Measurements from ENCODE around the gene USP34. TPM values are rescaled to one million over a fixed set of nuclear protein-coding genes. Genes with fewer than 3 reads are reported as not detected.
A peak's percentile ranks its signal among the peaks of the same experiment; 100 is the strongest.
"Not testable (repeated sequence)": the region's sequence is repeated elsewhere in the genome, so short reads cannot be mapped to it uniquely, and the experiment has no call there.

Gene USP34
- total and polyA plus RNA-seq, 9 of the 15 experiments (the other 6 are each of a cell fraction or from before 2014, with no cell fraction given): 19.8 to 108 (median 67.8) TPM

- TF ChIP-seq ZNF696 (CRISPR knock-in tag; conservative IDR thresholded peaks at IDR 0.05): no peak
- TF ChIP-seq HBP1 (CRISPR knock-in tag; IDR thresholded peaks at IDR 0.05): no peak
- TF ChIP-seq CBX2 (IDR thresholded peaks at IDR 0.05; ENCODE audit: insufficient read depth, low read length, poor library complexity, severe bottlenecking): no peak
- peak; percentile 31; the same call in 1 of the 2 replicates for TF ChIP-seq FOSL1 (tag; conservative IDR thresholded peaks at IDR 0.05)
- no peak for TF ChIP-seq RBFOX2 (IDR thresholded peaks at IDR 0.05; ENCODE audit: low read depth, low read length)
- no peak for TF ChIP-seq SMC3 (conservative IDR thresholded peaks at IDR 0.05; ENCODE audit: insufficient read depth, low read depth, low read length)
- no peak for TF ChIP-seq ZNF445 (CRISPR knock-in tag; IDR thresholded peaks at IDR 0.05; ENCODE audit: low read depth)
- TF ChIP-seq THAP7 (CRISPR knock-in tag; IDR thresholded peaks at IDR 0.05): no peak
- no peak for TF ChIP-seq ZNF24 (IDR thresholded peaks at IDR 0.05)
- no peak for TF ChIP-seq KLF1 (tag; IDR thresholded peaks at IDR 0.05)
Observed at GRCh38 chr2:61151436-61151835, 319.5 kb downstream of the USP34 start (continued).

GRCh38 chr2:61149074-61149473, 321.8 kb downstream of the USP34 start:
- Histone ChIP-seq H3K27ac (ENCODE audit: extremely low read depth, low read depth, low read length) (no peak overlapping the region), H3K36me3 (ENCODE audit: control insufficient read depth, insufficient read depth, low read length) (no peaks in the 10 kb centered on the region), H3K9me3 (replicated peaks; ENCODE audit: control insufficient read depth, insufficient read depth, low read depth, low read length) (no peaks in the 10 kb centered on the region), H3K9ac (ENCODE audit: insufficient read depth in 1 of 2, low read depth in 2 of 2, low read length in 2 of 2) (no peak overlapping the region), H3K9me1 (ENCODE audit: control insufficient read depth, insufficient read depth, low read length) (no peaks in the 10 kb centered on the region), H3K4me2 (ENCODE audit: insufficient read depth, low read length) (no peak overlapping the region), H3K79me2 (ENCODE audit: control insufficient read depth, insufficient read depth, low read length) (no peaks in the 10 kb centered on the region), H3K4me1 (replicated peaks in 1 of 2; ENCODE audit: control insufficient read depth in 2 of 2, insufficient read depth in 2 of 2, low read length in 2 of 2) (no peaks in the 10 kb centered on the region; a peak in 1 of 5 replicates), H4K20me1 (replicated peaks; ENCODE audit: control insufficient read depth, insufficient read depth, low read length) (no peaks in the 10 kb centered on the region), H2AFZ (ENCODE audit: low read depth, low read length) (peak overlapping the region; percentile 72), H3K27me3 (ENCODE audit: control insufficient read depth in 2 of 2, insufficient read depth in 2 of 2, low read length in 2 of 2) (no peaks in the 10 kb centered on the region), H3K4me3 (no peak overlapping the region)
- ChIA-PET POLR2A (no interaction called here), CTCF (ENCODE audit: low intra/inter-chr PET ratio) (no interaction called here)
- no TSS peak for BruUV-seq (replicated peaks)
- no peak for FAIRE-seq
- ATAC-seq: peak; percentile 62
- no peak for DNase-seq (ENCODE audit: extremely low read depth in 1 of 4, low spot score in 3 of 4)
- TF ChIP-seq ID3 (CRISPR knock-in tag; IDR thresholded peaks at IDR 0.05): no peak
- no peak for TF ChIP-seq ID3 (tag; IDR thresholded peaks at IDR 0.05)
- TF ChIP-seq RNF2 (IDR thresholded peaks at IDR 0.05): peak; percentile 27; the same call in 1 of the 2 replicates
- 10% methylated on average over 6 of the region's 6 CpGs for WGBS (ENCODE audit: insufficient coverage, low coverage, missing lambda C conversion rate)
- in situ Hi-C loops (cut with MboI) (no loop called here), intact Hi-C loops (cut with micrococcal nuclease) (no loop called here)

GRCh38 chr2:61148091-61148490, 322.8 kb downstream of the USP34 start:
- DNase-seq (ENCODE audit: extremely low read depth in 1 of 4, low spot score in 3 of 4); CTCF ChIA-PET (ENCODE audit: low intra/inter-chr PET ratio); FAIRE-seq; H3K79me2 ChIP-seq (ENCODE audit: control insufficient read depth, insufficient read depth, low read length); ATAC-seq; H3K9me3 ChIP-seq (replicated peaks; ENCODE audit: control insufficient read depth, insufficient read depth, low read depth, low read length); H3K9ac ChIP-seq (ENCODE audit: insufficient read depth in 1 of 2, low read depth in 2 of 2, low read length in 2 of 2); H3K27me3 ChIP-seq (ENCODE audit: control insufficient read depth in 2 of 2, insufficient read depth in 2 of 2, low read length in 2 of 2); BruUV-seq (replicated peaks); H2AFZ ChIP-seq (ENCODE audit: low read depth, low read length); POLR2A ChIA-PET; H3K9me1 ChIP-seq (ENCODE audit: control insufficient read depth, insufficient read depth, low read length); in situ Hi-C loops (cut with MboI); H3K4me3 ChIP-seq; H3K36me3 ChIP-seq (ENCODE audit: control insufficient read depth, insufficient read depth, low read length); H3K27ac ChIP-seq (ENCODE audit: extremely low read depth, low read depth, low read length); intact Hi-C loops (cut with micrococcal nuclease); H3K4me1 ChIP-seq (replicated peaks in 1 of 2; ENCODE audit: control insufficient read depth in 2 of 2, insufficient read depth in 2 of 2, low read length in 2 of 2); H3K4me2 ChIP-seq (ENCODE audit: insufficient read depth, low read length); H4K20me1 ChIP-seq (replicated peaks; ENCODE audit: control insufficient read depth, insufficient read depth, low read length): not testable (repeated sequence)
- 72% methylated on average over 5 of the region's 5 CpGs for WGBS (ENCODE audit: insufficient coverage, low coverage, missing lambda C conversion rate)

All from K562 (cell line).